HG03045 (cell line): ENCODE measurements around the gene GRWD1.
"Not testable (repeated sequence)": the region's sequence is repeated elsewhere in the genome, so short reads cannot be mapped to it uniquely, and the experiment has no call there.

ENCODE experiments used
- ATAC-seq: cut with Tn5 transposase; IDR thresholded peaks from one replicate; pipeline ENCODE4 v1.9.1; 2021; ENCODE audit warnings: mild to moderate bottlenecking, moderate library complexity; ENCODE audit not compliant: unreplicated experiment

Gene GRWD1

GRCh38 chr19:48478339-48479256 is 32.8 kb downstream of the GRWD1 start:
- no peak for ATAC-seq

- no peak for ATAC-seq
Observed at GRCh38 chr19:48479686-48480085, 33.9 kb downstream of the GRWD1 start.

- ATAC-seq, result no peak
Observed at GRCh38 chr19:48480183-48480557, 34.4 kb downstream of the GRWD1 start.

- ATAC-seq, result no peak
Observed at GRCh38 chr19:48480558-48481500, 35.0 kb downstream of the GRWD1 start.

- no peak for ATAC-seq
Observed at GRCh38 chr19:48481846-48482639, 36.3 kb downstream of the GRWD1 start.

GRCh38 chr19:48483301-48483700 is 37.5 kb downstream of the GRWD1 start:
- ATAC-seq, result no peak

- no peak for ATAC-seq
Observed at GRCh38 chr19:48484247-48484893, 38.6 kb downstream of the GRWD1 start.

- no peak for ATAC-seq
Observed at GRCh38 chr19:48484931-48485612, 39.3 kb downstream of the GRWD1 start.

- not testable (repeated sequence) for ATAC-seq
Observed at GRCh38 chr19:48486706-48487105, 40.9 kb downstream of the GRWD1 start.

GRCh38 chr19:48487544-48487943 is 41.8 kb downstream of the GRWD1 start:
- ATAC-seq, result no peak

GRCh38 chr19:48487948-48488347 is 42.2 kb downstream of the GRWD1 start:
- ATAC-seq, result no peak

GRCh38 chr19:48488478-48488877 is 42.7 kb downstream of the GRWD1 start:
- ATAC-seq, result not testable (repeated sequence)

GRCh38 chr19:48489608-48490216 is 43.9 kb downstream of the GRWD1 start:
- ATAC-seq, result no peak

- ATAC-seq, result no peak
Observed at GRCh38 chr19:48490981-48491792, 45.4 kb downstream of the GRWD1 start.

- no peak for ATAC-seq
Observed at GRCh38 chr19:48491793-48492123, 46.0 kb downstream of the GRWD1 start.

- peak; percentile 52 for ATAC-seq
Observed at GRCh38 chr19:48492925-48493717, 47.3 kb downstream of the GRWD1 start.

GRCh38 chr19:48493718-48494401 is 48.1 kb downstream of the GRWD1 start:
- ATAC-seq, result no peak
